WERI-Rb-1 (cell line): ENCODE results near the gene ZNF442.
"Not testable (repeated sequence)": the region's sequence is repeated elsewhere in the genome, so short reads cannot be mapped to it uniquely, and the experiment has no call there.

Experiments
- DNase-seq: peaks from one replicate; pipeline ENCODE4 v3.0.0-alpha.2; 2020
- H3K27ac ChIP-seq: fragments of 250-450 bp; sonication (Bioruptor Pico); 2 replicates; pipeline ENCODE4 v1.5.1; 2020; ENCODE audit warnings: mild to moderate bottlenecking, moderate library complexity
- H3K27me3 ChIP-seq: fragments of 250-450 bp; sonication (Bioruptor Pico); 2 replicates; pipeline ENCODE4 v1.5.1; 2021; ENCODE audit warnings: mild to moderate bottlenecking, low read depth, moderate library complexity; ENCODE audit not compliant: insufficient read depth, severe bottlenecking
- H3K36me3 ChIP-seq: fragments of 250-450 bp; sonication (Bioruptor Pico); 2 replicates; pipeline ENCODE4 v1.5.1; 2020; ENCODE audit warnings: mild to moderate bottlenecking, moderate library complexity
- H3K4me3 ChIP-seq: 2 replicates; pipeline ENCODE4 v1.5.1; 2011; ENCODE audit warnings: low read depth, mild to moderate bottlenecking, control low read depth, low read length
- H3K9me3 ChIP-seq: fragments of 250-450 bp; sonication (Bioruptor Pico); 2 replicates; pipeline ENCODE4 v1.5.1; 2021; ENCODE audit warnings: mild to moderate bottlenecking, moderate library complexity; ENCODE audit not compliant: severe bottlenecking
- CTCF ChIP-seq: IDR thresholded peaks from 2 replicates; pipeline ENCODE4 v1.5.1; 2011; ENCODE audit warnings: low read depth, mild to moderate bottlenecking, control low read depth, inconsistent platforms, low read length

The ZNF442 gene

GRCh38 chr19:12380444-12380737 lies 14.9 kb upstream of the ZNF442 start:
- H3K27ac ChIP-seq, result no peak overlapping the region
- DNase-seq, result no peak
- no peaks in the 10 kb centered on the region for H3K27me3 ChIP-seq
- H3K36me3 ChIP-seq, result no peaks in the 10 kb centered on the region; the same call in 1 of the 2 replicates
- TF ChIP-seq CTCF, result no peak
- H3K4me3 ChIP-seq, result no peak overlapping the region
- H3K9me3 ChIP-seq, result peaks cover 7% of the 10 kb centered on the region

- H3K36me3 ChIP-seq, result no peaks in the 10 kb centered on the region; the same call in 1 of the 2 replicates
- peaks cover 7% of the 10 kb centered on the region for H3K9me3 ChIP-seq
- no peak for DNase-seq
- no peaks in the 10 kb centered on the region for H3K27me3 ChIP-seq
- TF ChIP-seq CTCF, result no peak
- H3K27ac ChIP-seq, result no peak overlapping the region
- H3K4me3 ChIP-seq, result no peak overlapping the region
Measured at GRCh38 chr19:12379732-12380443, 14.4 kb upstream of the ZNF442 start.

GRCh38 chr19:12374026-12374425 lies 8.5 kb upstream of the ZNF442 start:
- no peak for TF ChIP-seq CTCF
- Histone ChIP-seq H3K27me3 (no peaks in the 10 kb centered on the region), H3K27ac (no peak overlapping the region), H3K9me3 (no peaks in the 10 kb centered on the region), H3K36me3 (no peaks in the 10 kb centered on the region), H3K4me3 (no peak overlapping the region)
- no peak for DNase-seq

- no peaks in the 10 kb centered on the region for H3K27me3 ChIP-seq
- H3K4me3 ChIP-seq, result peak overlapping the region; percentile 81
- DNase-seq, result peak; percentile 17
- H3K9me3 ChIP-seq, result no peaks in the 10 kb centered on the region
- H3K27ac ChIP-seq, result peak overlapping the region; percentile 81
- no peaks in the 10 kb centered on the region for H3K36me3 ChIP-seq
- TF ChIP-seq CTCF, result no peak
Measured at GRCh38 chr19:12364391-12365235, 870 bp downstream of the ZNF442 start.

- H3K9me3 ChIP-seq, H3K27ac ChIP-seq: not testable (repeated sequence)
Measured at GRCh38 chr19:12362236-12362635, 3.2 kb downstream of the ZNF442 start.

GRCh38 chr19:12353375-12353774 lies 12.1 kb downstream of the ZNF442 start:
- Histone ChIP-seq H3K27me3 (no peaks in the 10 kb centered on the region), H3K36me3 (peaks cover 25% of the 10 kb centered on the region), H3K27ac (no peak overlapping the region), H3K9me3 (peaks cover 25% of the 10 kb centered on the region), H3K4me3 (no peak overlapping the region)
- DNase-seq, result no peak
- TF ChIP-seq CTCF, result no peak

More at GRCh38 chr19:12362236-12362635, 3.2 kb downstream of the ZNF442 start:
- H3K27me3 ChIP-seq, DNase-seq, H3K36me3 ChIP-seq, H3K4me3 ChIP-seq: not testable (repeated sequence)
